OCI-LY1 (cell line): Measurements from ENCODE around the gene C11orf21.

Experiments used
- H2AFZ ChIP-seq: fragments of 200-600 bp; sonication (generic), shearing (Covaris generic); 2 replicates; pipeline ENCODE4 v1.6.0; 2014; ENCODE audit warnings: antibody characterized with exemption, mild to moderate bottlenecking, low read length
- H3F3A ChIP-seq: fragments of 200-600 bp; sonication (generic), shearing (Covaris generic); 2 replicates; pipeline ENCODE4 v1.6.0; 2014; ENCODE audit warnings: mild to moderate bottlenecking, antibody characterized with exemption, low read length, moderate library complexity; ENCODE audit not compliant: insufficient read depth
- H3K27ac ChIP-seq: fragments of 200-600 bp; sonication (generic); 2 replicates; pipeline ENCODE4 v1.5.1; 2014; ENCODE audit warnings: low read length, mixed run types, mild to moderate bottlenecking, low read depth; ENCODE audit not compliant: poor library complexity, severe bottlenecking
- H3K27me3 ChIP-seq: fragments of 200-600 bp; sonication (generic); 2 replicates; pipeline ENCODE4 v1.6.0; 2014; ENCODE audit warnings: antibody characterized with exemption, mild to moderate bottlenecking, low read length, moderate library complexity; ENCODE audit not compliant: insufficient read depth
- H3K36me3 ChIP-seq: fragments of 200-600 bp; sonication (generic); 2 replicates; pipeline ENCODE4 v1.6.1; 2014; ENCODE audit warnings: mild to moderate bottlenecking, antibody characterized with exemption, low read length, moderate library complexity, mixed read lengths; ENCODE audit not compliant: insufficient read depth
- H3K4me1 ChIP-seq: fragments of 200-600 bp; sonication (generic); 2 replicates; pipeline ENCODE4 v1.5.1; 2014; ENCODE audit warnings: mild to moderate bottlenecking, low read length, moderate library complexity; ENCODE audit not compliant: insufficient read depth, severe bottlenecking
- H3K4me2 ChIP-seq: fragments of 200-600 bp; sonication (generic), shearing (Covaris generic); 2 replicates; pipeline ENCODE4 v1.6.1; 2014; ENCODE audit warnings: low read length
- H3K4me3 ChIP-seq: fragments of 200-600 bp; sonication (generic); 2 replicates; pipeline ENCODE4 v1.5.1; 2014; ENCODE audit warnings: low read length, low read depth, mild to moderate bottlenecking, mixed read lengths; ENCODE audit not compliant: poor library complexity, severe bottlenecking
- H3K79me2 ChIP-seq: fragments of 200-600 bp; shearing (Covaris generic); 2 replicates; pipeline ENCODE4 v1.6.1; 2016; ENCODE audit warnings: mixed run types, low read length, mixed read lengths; ENCODE audit not compliant: insufficient read depth
- H3K9ac ChIP-seq: fragments of 200-600 bp; sonication (generic), shearing (Covaris generic); 2 replicates; pipeline ENCODE4 v1.6.1; 2014; ENCODE audit warnings: mild to moderate bottlenecking, low read length, mixed read lengths
- H3K9me2 ChIP-seq: fragments of 200-600 bp; sonication (generic), shearing (Covaris generic); 2 replicates; pipeline ENCODE4 v1.6.1; 2014; ENCODE audit warnings: low read depth, mild to moderate bottlenecking, low read length, mixed read lengths
- H3K9me3 ChIP-seq: fragments of 200-600 bp; shearing (Covaris generic); 2 replicates; pipeline ENCODE4 v1.6.1; 2014; ENCODE audit warnings: low read length, mixed read lengths
- H4K20me1 ChIP-seq: fragments of 200-600 bp; sonication (generic), shearing (Covaris generic); 2 replicates; pipeline ENCODE4 v1.6.0; 2016; ENCODE audit warnings: mild to moderate bottlenecking, low read length; ENCODE audit not compliant: insufficient read depth
- CTCF ChIP-seq: fragments of 200-600 bp; sonication (generic), shearing (Covaris generic); IDR thresholded peaks from 2 replicates; pipeline ENCODE4 v1.5.1; 2017; ENCODE audit warnings: mild to moderate bottlenecking, antibody characterized with exemption, low read length, moderate library complexity, mixed read lengths
- EZH2 ChIP-seq: fragments of 200-600 bp; sonication (generic), shearing (Covaris generic); IDR thresholded peaks from 2 replicates; pipeline ENCODE4 v1.8.0; 2017; ENCODE audit warnings: borderline replicate concordance, mixed run types, mild to moderate bottlenecking, antibody characterized with exemption, low read length, moderate library complexity, mixed read lengths

C11orf21 gene

GRCh38 chr11:2317354-2318050, 15.8 kb upstream of the C11orf21 start:
- Histone ChIP-seq H3K4me3 (no peak overlapping the region), H3K4me1 (no peaks in the 10 kb centered on the region), H3K79me2 (no peaks in the 10 kb centered on the region), H3K27me3 (no peaks in the 10 kb centered on the region), H4K20me1 (no peaks in the 10 kb centered on the region), H3K9me2 (no peaks in the 10 kb centered on the region), H2AFZ (no peak overlapping the region), H3K4me2 (no peak overlapping the region), H3F3A (no peaks in the 10 kb centered on the region), H3K9ac (no peak overlapping the region), H3K9me3 (no peaks in the 10 kb centered on the region), H3K36me3 (no peaks in the 10 kb centered on the region), H3K27ac (no peak overlapping the region)
- TF ChIP-seq EZH2 (no peak), CTCF (no peak)

- H3K9me2 ChIP-seq = no peaks in the 10 kb centered on the region
- H4K20me1 ChIP-seq = no peaks in the 10 kb centered on the region
- H3K4me1 ChIP-seq = no peaks in the 10 kb centered on the region
- H3K27ac ChIP-seq = no peak overlapping the region
- H3F3A ChIP-seq = no peaks in the 10 kb centered on the region
- H3K79me2 ChIP-seq = no peaks in the 10 kb centered on the region
- H2AFZ ChIP-seq = no peak overlapping the region
- H3K4me2 ChIP-seq = no peak overlapping the region
- no peak overlapping the region for H3K9ac ChIP-seq
- TF ChIP-seq EZH2 (no peak), CTCF (no peak)
- no peak overlapping the region for H3K4me3 ChIP-seq
- H3K9me3 ChIP-seq = no peaks in the 10 kb centered on the region
- no peaks in the 10 kb centered on the region for H3K27me3 ChIP-seq
- H3K36me3 ChIP-seq = no peaks in the 10 kb centered on the region
These were observed 15.2 kb upstream of the C11orf21 start for GRCh38 chr11:2316963-2317244.

- Histone ChIP-seq H3K4me3 (no peak overlapping the region), H3K4me1 (no peaks in the 10 kb centered on the region)
These were observed 14.6 kb upstream of the C11orf21 start for GRCh38 chr11:2316169-2316962.

More at GRCh38 chr11:2316169-2316962, 14.6 kb upstream of the C11orf21 start:
- Histone ChIP-seq H4K20me1 (no peaks in the 10 kb centered on the region), H3K9me2 (no peaks in the 10 kb centered on the region), H3F3A (no peaks in the 10 kb centered on the region), H3K27ac (no peak overlapping the region), H3K4me2 (no peak overlapping the region), H3K9me3 (no peaks in the 10 kb centered on the region), H3K36me3 (no peaks in the 10 kb centered on the region), H3K9ac (no peak overlapping the region), H2AFZ (no peak overlapping the region), H3K27me3 (no peaks in the 10 kb centered on the region), H3K79me2 (no peaks in the 10 kb centered on the region)
- TF ChIP-seq CTCF (no peak), EZH2 (no peak)
